ENCODE data around the gene VPS11.

DNA sequence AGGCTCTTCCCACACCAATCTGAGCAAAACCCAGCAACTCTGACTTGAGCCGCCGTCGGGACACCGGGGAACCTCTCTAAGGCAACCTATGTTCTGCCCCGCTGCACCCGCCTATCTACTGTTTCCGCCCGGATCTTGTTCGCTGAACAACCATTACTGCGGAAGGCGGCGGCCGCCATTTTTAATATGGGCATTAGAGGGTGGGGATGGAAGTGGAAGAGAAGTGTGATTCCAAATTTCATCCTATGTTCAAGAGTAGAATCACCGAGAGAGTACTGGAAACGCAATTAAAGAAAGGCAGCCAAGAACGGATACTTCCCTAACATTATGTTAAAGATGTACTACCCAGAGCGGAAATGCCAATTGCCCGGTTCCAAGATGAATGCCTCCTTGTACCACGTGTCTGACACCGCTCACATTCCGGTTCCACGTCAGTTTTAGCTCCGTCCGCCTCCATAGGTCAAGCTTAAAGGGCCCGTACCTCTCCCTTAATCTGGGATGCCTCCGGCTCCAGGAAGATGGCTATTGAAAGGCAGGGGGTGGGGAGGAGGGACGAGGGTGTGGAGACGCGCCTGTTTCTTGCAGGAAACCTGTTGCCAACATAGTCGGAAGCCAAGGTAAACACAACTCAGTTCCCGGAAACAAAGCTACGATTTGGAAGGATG, 34.3 kb downstream of the VPS11 start, which contains the start of gene DPAGT1:
- TF ChIP-seq, protein P1, sequence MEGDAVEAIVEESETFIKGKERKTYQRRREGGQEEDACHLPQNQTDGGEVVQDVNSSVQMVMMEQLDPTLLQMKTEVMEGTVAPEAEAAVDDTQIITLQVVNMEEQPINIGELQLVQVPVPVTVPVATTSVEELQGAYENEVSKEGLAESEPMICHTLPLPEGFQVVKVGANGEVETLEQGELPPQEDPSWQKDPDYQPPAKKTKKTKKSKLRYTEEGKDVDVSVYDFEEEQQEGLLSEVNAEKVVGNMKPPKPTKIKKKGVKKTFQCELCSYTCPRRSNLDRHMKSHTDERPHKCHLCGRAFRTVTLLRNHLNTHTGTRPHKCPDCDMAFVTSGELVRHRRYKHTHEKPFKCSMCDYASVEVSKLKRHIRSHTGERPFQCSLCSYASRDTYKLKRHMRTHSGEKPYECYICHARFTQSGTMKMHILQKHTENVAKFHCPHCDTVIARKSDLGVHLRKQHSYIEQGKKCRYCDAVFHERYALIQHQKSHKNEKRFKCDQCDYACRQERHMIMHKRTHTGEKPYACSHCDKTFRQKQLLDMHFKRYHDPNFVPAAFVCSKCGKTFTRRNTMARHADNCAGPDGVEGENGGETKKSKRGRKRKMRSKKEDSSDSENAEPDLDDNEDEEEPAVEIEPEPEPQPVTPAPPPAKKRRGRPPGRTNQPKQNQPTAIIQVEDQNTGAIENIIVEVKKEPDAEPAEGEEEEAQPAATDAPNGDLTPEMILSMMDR (IDR thresholded peaks at IDR 0.05): peak in 2 of 6 experiments; percentile 1 to 5
- TF ChIP-seq POLR2A (IDR thresholded peaks at IDR 0.05): peak; percentile 13 to 52
